ENCODE data around the gene MBNL3. TPM values are rescaled to one million over a fixed set of nuclear protein-coding genes. Genes with fewer than 3 reads are reported as not detected.
"Not testable (repeated sequence)": the region's sequence is repeated elsewhere in the genome, so short reads cannot be mapped to it uniquely, and the experiment has no call there.

The MBNL3 gene
- total RNA-seq, 2 donors from 2014 or later: 12.0 to 282 TPM

DNA sequence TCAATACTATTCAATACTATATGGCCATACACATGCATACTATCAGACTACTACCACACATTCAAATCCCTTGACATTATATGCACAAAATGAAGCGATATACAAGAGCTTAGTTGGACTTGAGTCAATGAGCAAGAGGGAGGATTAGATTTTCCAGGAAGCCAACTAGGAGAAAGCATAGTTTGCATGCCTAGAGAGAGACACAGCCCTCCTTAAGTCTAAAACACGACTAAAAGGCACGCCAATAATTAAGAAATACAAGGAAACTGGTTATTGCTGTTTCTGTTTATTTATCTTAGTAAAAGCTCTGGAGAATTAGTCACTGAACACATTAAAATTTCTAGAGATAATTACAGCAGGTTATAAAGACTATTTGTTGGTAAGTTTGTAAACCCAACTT lies 21.8 kb downstream of the MBNL3 start:
- H3K4me3 ChIP-seq: no peak overlapping the region
- DNase-seq (ENCODE audit: low spot score): no peak
- 29% methylated on average over 3 of the region's 3 CpGs for WGBS
- H3K36me3 ChIP-seq: no peaks in the 10 kb centered on the region
- no peaks in the 10 kb centered on the region for H3K9me3 ChIP-seq
- TF ChIP-seq, protein P1, sequence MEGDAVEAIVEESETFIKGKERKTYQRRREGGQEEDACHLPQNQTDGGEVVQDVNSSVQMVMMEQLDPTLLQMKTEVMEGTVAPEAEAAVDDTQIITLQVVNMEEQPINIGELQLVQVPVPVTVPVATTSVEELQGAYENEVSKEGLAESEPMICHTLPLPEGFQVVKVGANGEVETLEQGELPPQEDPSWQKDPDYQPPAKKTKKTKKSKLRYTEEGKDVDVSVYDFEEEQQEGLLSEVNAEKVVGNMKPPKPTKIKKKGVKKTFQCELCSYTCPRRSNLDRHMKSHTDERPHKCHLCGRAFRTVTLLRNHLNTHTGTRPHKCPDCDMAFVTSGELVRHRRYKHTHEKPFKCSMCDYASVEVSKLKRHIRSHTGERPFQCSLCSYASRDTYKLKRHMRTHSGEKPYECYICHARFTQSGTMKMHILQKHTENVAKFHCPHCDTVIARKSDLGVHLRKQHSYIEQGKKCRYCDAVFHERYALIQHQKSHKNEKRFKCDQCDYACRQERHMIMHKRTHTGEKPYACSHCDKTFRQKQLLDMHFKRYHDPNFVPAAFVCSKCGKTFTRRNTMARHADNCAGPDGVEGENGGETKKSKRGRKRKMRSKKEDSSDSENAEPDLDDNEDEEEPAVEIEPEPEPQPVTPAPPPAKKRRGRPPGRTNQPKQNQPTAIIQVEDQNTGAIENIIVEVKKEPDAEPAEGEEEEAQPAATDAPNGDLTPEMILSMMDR (IDR thresholded peaks at IDR 0.05): no peak
- no peak for TF ChIP-seq POLR2AphosphoS5 (IDR thresholded peaks at IDR 0.05)
- no peak for TF ChIP-seq POLR2A (IDR thresholded peaks at IDR 0.05)
- no peaks in the 10 kb centered on the region for H3K27me3 ChIP-seq (replicated peaks; ENCODE audit: insufficient read depth)
- no peaks in the 10 kb centered on the region for H3K4me1 ChIP-seq (replicated peaks)
- no peak overlapping the region for H3K27ac ChIP-seq
- intact Hi-C loops (cut with DNase I): no loop called here

DNA sequence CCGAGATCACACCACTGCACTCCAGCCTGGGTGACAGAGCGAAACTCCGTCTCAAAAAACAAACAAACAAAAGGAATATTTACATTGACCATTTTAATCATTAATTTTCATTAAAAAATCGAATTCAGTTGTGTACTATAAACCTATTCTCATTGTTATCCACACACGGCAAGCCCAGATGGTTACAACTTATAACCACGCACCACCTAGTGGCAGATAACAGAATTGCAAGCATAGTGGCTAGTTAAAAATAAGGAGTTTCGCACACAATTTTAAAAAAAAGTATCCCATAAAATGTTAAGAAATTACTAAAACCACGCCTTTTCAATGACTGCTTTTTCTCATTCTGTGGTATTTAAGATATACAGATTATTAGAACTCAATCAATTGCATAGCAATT lies 25.4 kb downstream of the MBNL3 start:
- H3K4me3 ChIP-seq: no peak overlapping the region
- TF ChIP-seq POLR2AphosphoS5 (IDR thresholded peaks at IDR 0.05): no peak
- TF ChIP-seq POLR2A (IDR thresholded peaks at IDR 0.05): no peak
- TF ChIP-seq, protein P1 (IDR thresholded peaks at IDR 0.05): peak in 3 of 4 experiments; percentile 12 to 29 (median 27)
- no peaks in the 10 kb centered on the region for H3K9me3 ChIP-seq
- DNase-seq (ENCODE audit: low spot score): no peak
- intact Hi-C loops (cut with DNase I): no loop called here
- WGBS: 72% methylated on average over 8 of the region's 8 CpGs
- H3K4me1 ChIP-seq (replicated peaks): no peaks in the 10 kb centered on the region
- no peak overlapping the region for H3K27ac ChIP-seq
- H3K36me3 ChIP-seq: no peaks in the 10 kb centered on the region
- no peaks in the 10 kb centered on the region for H3K27me3 ChIP-seq (replicated peaks; ENCODE audit: insufficient read depth)

DNA sequence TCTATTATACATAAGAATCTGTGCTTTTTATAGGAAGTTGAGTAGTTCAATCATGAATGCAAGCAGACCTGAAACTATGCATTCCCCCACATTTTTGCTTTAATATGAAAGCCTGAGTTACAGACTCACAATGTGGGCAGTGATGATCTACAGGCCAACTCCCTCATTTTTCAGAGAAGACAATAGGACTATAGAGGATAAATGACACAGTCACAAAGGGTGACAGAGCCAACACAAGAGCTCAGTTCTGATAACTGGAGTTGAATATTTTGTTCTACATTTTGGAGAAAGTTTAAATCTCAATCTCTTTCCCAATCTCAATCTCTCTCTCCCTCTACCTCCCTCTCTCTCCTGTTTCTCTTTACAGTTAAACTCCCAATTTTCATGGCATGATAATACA lies 27.0 kb downstream of the MBNL3 start:
- H3K9me3 ChIP-seq: no peaks in the 10 kb centered on the region
- intact Hi-C loops (cut with DNase I): no loop called here
- DNase-seq (ENCODE audit: low spot score): no peak
- H3K27ac ChIP-seq: no peak overlapping the region
- H3K4me3 ChIP-seq: no peak overlapping the region
- no peaks in the 10 kb centered on the region for H3K4me1 ChIP-seq (replicated peaks)
- H3K27me3 ChIP-seq (replicated peaks; ENCODE audit: insufficient read depth): no peaks in the 10 kb centered on the region
- H3K36me3 ChIP-seq: no peaks in the 10 kb centered on the region
- TF ChIP-seq POLR2A (IDR thresholded peaks at IDR 0.05) (no peak), POLR2AphosphoS5 (IDR thresholded peaks at IDR 0.05) (no peak)
- TF ChIP-seq, protein P1 (IDR thresholded peaks at IDR 0.05): no peak

DNA sequence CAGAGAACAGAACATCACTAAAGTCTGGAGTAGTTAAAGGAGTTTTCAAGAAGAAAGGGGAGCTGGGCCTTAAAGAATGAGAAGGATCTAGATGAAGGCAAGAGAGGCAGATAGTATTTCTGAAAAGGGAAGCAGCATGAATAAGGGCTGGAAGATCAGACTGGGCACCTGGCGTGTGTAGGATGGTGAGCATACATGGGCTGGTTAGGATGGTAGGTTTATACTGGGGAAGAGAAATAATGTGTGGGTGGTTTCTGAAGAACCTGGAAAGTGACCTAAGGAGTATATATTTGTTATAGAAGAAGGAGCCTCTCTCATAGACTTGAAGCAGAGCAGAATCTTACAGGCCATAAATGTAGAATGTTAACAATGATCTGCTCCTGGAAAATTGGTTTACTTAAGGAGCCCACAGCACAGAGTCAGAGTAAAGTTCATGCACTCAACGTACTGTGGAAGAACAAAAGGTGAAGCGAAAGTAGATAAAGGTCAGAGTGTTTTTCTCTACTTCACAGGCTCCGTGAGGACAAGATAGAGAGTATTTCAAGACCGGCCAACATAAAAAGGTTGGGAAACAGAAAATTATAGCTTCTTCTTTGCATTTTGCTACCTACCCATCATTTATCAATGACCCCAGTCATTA lies 35.8 kb downstream of the MBNL3 start:
- no peaks in the 10 kb centered on the region for H3K27me3 ChIP-seq (replicated peaks; ENCODE audit: insufficient read depth)
- no peaks in the 10 kb centered on the region for H3K4me1 ChIP-seq (replicated peaks)
- no peak for DNase-seq (ENCODE audit: low spot score)
- 93% methylated on average over 5 of the region's 5 CpGs for WGBS
- H3K36me3 ChIP-seq: no peaks in the 10 kb centered on the region
- TF ChIP-seq POLR2A (IDR thresholded peaks at IDR 0.05) (no peak), POLR2AphosphoS5 (IDR thresholded peaks at IDR 0.05) (no peak)
- TF ChIP-seq, protein P1 (IDR thresholded peaks at IDR 0.05): no peak
- no peaks in the 10 kb centered on the region for H3K9me3 ChIP-seq
- no peak overlapping the region for H3K4me3 ChIP-seq
- intact Hi-C loops (cut with DNase I): no loop called here
- no peak overlapping the region for H3K27ac ChIP-seq

DNA sequence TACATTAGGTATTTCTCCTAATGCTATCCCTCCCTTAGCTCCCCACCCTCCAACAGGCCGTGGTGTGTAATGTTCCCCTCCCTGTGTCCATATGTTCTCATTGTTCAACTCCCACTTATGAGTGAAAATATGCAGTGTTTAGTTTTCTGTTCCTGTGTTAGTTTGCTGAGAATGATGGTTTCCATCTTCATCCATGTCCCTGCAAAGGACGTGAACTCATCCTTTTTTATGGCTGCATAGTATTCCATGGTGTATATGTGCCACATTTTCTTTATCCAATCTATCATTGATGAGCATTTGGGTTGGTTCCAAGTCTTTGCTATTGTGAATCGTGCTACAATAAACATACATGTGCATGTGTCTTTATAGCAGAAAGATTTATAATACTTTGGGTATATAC lies 42.9 kb downstream of the MBNL3 start:
- H3K27ac ChIP-seq; intact Hi-C loops (cut with DNase I); DNase-seq (ENCODE audit: low spot score); H3K4me1 ChIP-seq (replicated peaks); H3K9me3 ChIP-seq; H3K4me3 ChIP-seq; H3K27me3 ChIP-seq (replicated peaks; ENCODE audit: insufficient read depth); H3K36me3 ChIP-seq: not testable (repeated sequence)
- WGBS: 98% methylated on average over 3 of the region's 3 CpGs
